IMR-90 (cell line): ENCODE results near the gene STKLD1. TPM values are rescaled to one million over a fixed set of nuclear protein-coding genes. Genes with fewer than 3 reads are reported as not detected.

Experiments used
- ATAC-seq: fragments of 200-7000 bp; cut with Tn5 transposase; 2 replicates; pipeline ENCODE4 v1.9.1; 2020; ENCODE audit warnings: low read depth, mild to moderate bottlenecking, moderate library complexity
- BruUV-seq: library from RNA; stranded (reverse); fragments of 400-500 nt; replicated peaks from 2 replicates; lab custom pipeline; 2021; lab: Mats Ljungman, UMichigan
- CTCF ChIA-PET: fragments of 300-600 bp; formaldehyde crosslinking; extraction: SDS; loops from one replicate; lab custom pipeline; 2021; ENCODE audit warnings: antibody characterized with exemption; lab: Yijun Ruan, JAX
- POLR2A ChIA-PET: fragments of 300-600 bp; sonication (Branson Sonifier 250); formaldehyde crosslinking; loops from one replicate; lab custom pipeline; 2022; ENCODE audit warnings: antibody characterized with exemption; ENCODE audit not compliant: unreplicated experiment; lab: Charles Lee
- DNase-seq: peaks from one replicate; pipeline ENCODE4 v3.0.0; 2013
- H2AFZ ChIP-seq: replicated peaks from 2 replicates; pipeline ENCODE3; 2013; ENCODE audit warnings: low read length, mild to moderate bottlenecking; ENCODE audit not compliant: poor library complexity
- H2AK5ac ChIP-seq: 2 replicates; pipeline ENCODE4 v1.6.1; 2013; ENCODE audit warnings: low read depth, low read length, inconsistent platforms
- H2AK9ac ChIP-seq: replicated peaks from 2 replicates; pipeline ENCODE3; 2013; ENCODE audit warnings: mild to moderate bottlenecking, low read depth, low read length, moderate library complexity; ENCODE audit not compliant: poor library complexity
- H2BK120ac ChIP-seq: 2 replicates; pipeline ENCODE4 v1.6.1; 2013; ENCODE audit warnings: low read depth, low read length, inconsistent platforms
- H2BK15ac ChIP-seq: 3 replicates; pipeline ENCODE4 v1.6.1; 2013; ENCODE audit warnings: low read depth, low read length, inconsistent platforms
- H2BK20ac ChIP-seq: 2 replicates; pipeline ENCODE4 v1.6.1; 2013; ENCODE audit warnings: low read depth, mild to moderate bottlenecking, inconsistent platforms, low read length, moderate library complexity
- H2BK5ac ChIP-seq: 2 replicates; pipeline ENCODE4 v1.6.1; 2013; ENCODE audit warnings: mild to moderate bottlenecking, low read depth, low read length, inconsistent platforms; ENCODE audit not compliant: poor library complexity, severe bottlenecking
- H3K14ac ChIP-seq: replicated peaks from 2 replicates; pipeline ENCODE4 v1.6.1; 2013; ENCODE audit warnings: low read depth, low read length, inconsistent platforms
- H3K18ac ChIP-seq: 2 replicates; pipeline ENCODE4 v1.6.1; 2013; ENCODE audit warnings: low read depth, low read length, control low read depth
- H3K23ac ChIP-seq: 2 replicates; pipeline ENCODE4 v1.6.1; 2013; ENCODE audit warnings: low read depth, low read length, inconsistent platforms
- H3K27ac ChIP-seq: 2 replicates; pipeline ENCODE4 v1.5.1; 2013; ENCODE audit warnings: mild to moderate bottlenecking, control low read depth, low read length; ENCODE audit not compliant: insufficient read depth
- H3K27me3 ChIP-seq: 2 replicates; pipeline ENCODE4 v1.6.1; 2013; ENCODE audit warnings: low read length; ENCODE audit not compliant: control insufficient read depth, insufficient read depth
- H3K36me3 ChIP-seq: 2 replicates; pipeline ENCODE4 v1.6.1; 2013; ENCODE audit warnings: low read length, mixed read lengths; ENCODE audit not compliant: control insufficient read depth, insufficient read depth
- H3K4ac ChIP-seq: 2 replicates; pipeline ENCODE4 v1.6.1; 2013; ENCODE audit warnings: low read depth, low read length, inconsistent platforms
- H3K4me1 ChIP-seq: 2 replicates; pipeline ENCODE4 v1.6.1; 2013; ENCODE audit warnings: low read length, mixed read lengths; ENCODE audit not compliant: control insufficient read depth, insufficient read depth
- H3K4me2 ChIP-seq: 2 replicates; pipeline ENCODE4 v1.6.1; 2013; ENCODE audit warnings: low read depth, mild to moderate bottlenecking, control low read depth, low read length, moderate library complexity
- H3K4me3 ChIP-seq: 2 replicates; pipeline ENCODE4 v1.5.1; 2013; ENCODE audit warnings: low read depth, mild to moderate bottlenecking, control low read depth, low read length, moderate library complexity; ENCODE audit not compliant: insufficient read depth
- H3K56ac ChIP-seq: 2 replicates; pipeline ENCODE4 v1.6.1; 2013; ENCODE audit warnings: low read length, inconsistent platforms; ENCODE audit not compliant: insufficient read depth; ENCODE audit errors: extremely low read depth
- H3K79me1 ChIP-seq, 2 experiments: 2 replicates each; pipeline ENCODE4 v1.6.1; 2013; ENCODE audit warnings: low read length in 2 of 2, inconsistent platforms in 1 of 2, low read depth in 1 of 2
- H3K9ac ChIP-seq: 2 replicates; pipeline ENCODE4 v1.6.1; 2013; ENCODE audit warnings: low read depth, low read length, control low read depth
- H3K9me1 ChIP-seq: 2 replicates; pipeline ENCODE4 v1.6.1; 2013; ENCODE audit warnings: low read length, inconsistent platforms; ENCODE audit not compliant: insufficient read depth
- H3K9me3 ChIP-seq: 2 replicates; pipeline ENCODE4 v1.6.1; 2013; ENCODE audit warnings: low read length; ENCODE audit not compliant: control insufficient read depth, insufficient read depth
- H4K20me1 ChIP-seq: 2 replicates; pipeline ENCODE4 v1.6.1; 2013; ENCODE audit warnings: low read length, inconsistent platforms; ENCODE audit not compliant: insufficient read depth
- H4K5ac ChIP-seq: 2 replicates; pipeline ENCODE4 v1.6.1; 2013; ENCODE audit warnings: mild to moderate bottlenecking, low read depth, low read length, control low read depth
- H4K8ac ChIP-seq, 2 experiments: 2 replicates each; pipeline ENCODE4 v1.6.1; 2013; ENCODE audit warnings: low read depth in 2 of 2, low read length in 2 of 2, control low read depth in 1 of 2, inconsistent platforms in 1 of 2
- H4K91ac ChIP-seq: 2 replicates; pipeline ENCODE4 v1.6.1; 2013; ENCODE audit warnings: low read depth, low read length, inconsistent platforms; ENCODE audit not compliant: insufficient read depth
- BHLHE40 ChIP-seq: fragments of 150-350 bp; IDR thresholded peaks from 2 replicates; pipeline ENCODE4 v1.6.1; 2016; ENCODE audit warnings: mild to moderate bottlenecking, low read depth, low read length
- CEBPB ChIP-seq: IDR thresholded peaks from 2 replicates; pipeline ENCODE4 v1.6.1; 2012; ENCODE audit warnings: low read depth, low read length, improper control_type of control experiment
- CHD1 ChIP-seq: IDR thresholded peaks from 2 replicates; pipeline ENCODE4 v1.6.1; 2012; ENCODE audit warnings: low read depth, low read length, improper control_type of control experiment
- CTCF ChIP-seq: conservative IDR thresholded peaks from 2 replicates; pipeline ENCODE4 v1.5.1; 2012; ENCODE audit warnings: mild to moderate bottlenecking, low read depth, low read length, improper control_type of control experiment
- FOS ChIP-seq: fragments of 150-350 bp; IDR thresholded peaks from 2 replicates; pipeline ENCODE4 v1.6.1; 2016; ENCODE audit warnings: low read depth, low read length
- MAFK ChIP-seq: IDR thresholded peaks from 2 replicates; pipeline ENCODE4 v1.6.1; 2012; ENCODE audit warnings: low read depth, low read length, improper control_type of control experiment
- MXI1 ChIP-seq: IDR thresholded peaks from 2 replicates; pipeline ENCODE4 v1.6.1; 2012; ENCODE audit warnings: low read depth, mild to moderate bottlenecking, low read length, moderate library complexity, borderline replicate concordance
- NFE2L2 ChIP-seq: fragments of 150-350 bp; IDR thresholded peaks from 2 replicates; pipeline ENCODE4 v1.6.1; 2016; ENCODE audit warnings: low read depth, mild to moderate bottlenecking, low read length
- RFX5 ChIP-seq: IDR thresholded peaks from 2 replicates; pipeline ENCODE4 v1.8.0; 2012; ENCODE audit warnings: low read depth, mild to moderate bottlenecking, low read length, moderate library complexity
- USF2 ChIP-seq: fragments of 150-350 bp; IDR thresholded peaks from 2 replicates; pipeline ENCODE4 v1.6.1; 2017; ENCODE audit warnings: mild to moderate bottlenecking, antibody characterized with exemption, low read length, low read depth
- WGBS, 2 experiments: methylation state at CpG; one replicate each; pipeline versions ENCODE4 v1.1.5 to v1.1.7; 2013; ENCODE audit warnings: missing lambda C conversion rate in 2 of 2; ENCODE audit not compliant: insufficient read length in 1 of 2; ENCODE audit errors: extremely low coverage in 2 of 2; 5-methylcytosine and 5-hydroxymethylcytosine counted together
- dilution Hi-C: fragments of 300-500 bp; cut with HindIII; formaldehyde crosslinking; loops from one replicate; pipeline ENCODE4 v1.14.3; 2018; ENCODE audit warnings: low sequenced_read_pairs; ENCODE audit not compliant: unreplicated experiment
- in situ Hi-C: fragments of 300-500 bp; cut with MboI; formaldehyde crosslinking; loops from 3 replicates; pipeline ENCODE4 v1.14.3; 2019; ENCODE audit warnings: low sequenced_read_pairs, inconsistent platforms, mixed read lengths
- intact Hi-C: fragments of 100-400 bp; cut with micrococcal nuclease; formaldehyde crosslinking; loops from 2 replicates; pipeline ENCODE4 v1.10.0; 2022
- polyA plus RNA-seq, 3 experiments: library from polyadenylated mRNA; depleted of rRNA; stranded (reverse); fragments of >200 nt; gene quantifications; 2 replicates each; pipeline ENCODE4 v1.2.3, GENCODE V29; 2012; ENCODE audit warnings: low replicate concordance in 1 of 3
- total RNA-seq: library from RNA; depleted of rRNA; stranded (reverse); fragments of >200 nt; gene quantifications from 2 replicates; pipeline ENCODE4 v1.2.3, GENCODE V29; 2012

The STKLD1 gene
- total and polyA plus RNA-seq, 2 of the 4 experiments (the other 2 are of a cell fraction) = 0.54 to 0.65 TPM

- H2AFZ ChIP-seq = no peak overlapping the region
- no peak overlapping the region for H3K56ac ChIP-seq
- no peaks in the 10 kb centered on the region for H3K4me1 ChIP-seq
- no peak overlapping the region for H3K18ac ChIP-seq
- CTCF ChIA-PET = no interaction called here
- DNase-seq = no peak
- no peak overlapping the region for H3K14ac ChIP-seq
- H4K91ac ChIP-seq = no peak overlapping the region
- WGBS, 2 experiments = 98% methylated on average over 9 of the region's 20 CpGs; no CpG with 5 or more reads in 1 of the 2 experiments
- intact Hi-C loops = no loop called here
- no peak overlapping the region for H4K8ac ChIP-seq
- H3K4me2 ChIP-seq = no peak overlapping the region
- H4K5ac ChIP-seq = no peak overlapping the region
- no peak overlapping the region for H2BK5ac ChIP-seq
- H3K4ac ChIP-seq = no peak overlapping the region
- TF ChIP-seq FOS = no peak
- no peak for TF ChIP-seq CHD1
- TF ChIP-seq CEBPB = no peak
- no peak for TF ChIP-seq BHLHE40
- TF ChIP-seq NFE2L2 = no peak
- no peak for TF ChIP-seq RFX5
- no peak for TF ChIP-seq CTCF
- TF ChIP-seq MAFK = no peak
- TF ChIP-seq MXI1 = no peak
- no peak for TF ChIP-seq USF2
- dilution Hi-C loops = no loop called here
- H3K4me3 ChIP-seq = no peak overlapping the region
- H2AK9ac ChIP-seq = no peak overlapping the region
- POLR2A ChIA-PET = no interaction called here
- H3K36me3 ChIP-seq = peaks cover 35% of the 10 kb centered on the region
- no peak overlapping the region for H3K23ac ChIP-seq
- no peak overlapping the region for H2BK15ac ChIP-seq
- no peak for ATAC-seq
- H3K79me1 ChIP-seq = peaks cover 17 to 34% of the 10 kb centered on the region in 2 experiments; a peak in 3 of 4 replicates
- H2AK5ac ChIP-seq = no peak overlapping the region
- in situ Hi-C loops = no loop called here
- peaks cover 10% of the 10 kb centered on the region; the same call in 1 of the 2 replicates for H3K9me1 ChIP-seq
- no peak overlapping the region for H3K27ac ChIP-seq
- no TSS peak for BruUV-seq
- H2BK20ac ChIP-seq = no peak overlapping the region
- H4K20me1 ChIP-seq = no peaks in the 10 kb centered on the region; the same call in 1 of the 2 replicates
- no peaks in the 10 kb centered on the region for H3K27me3 ChIP-seq
- no peak overlapping the region for H3K9ac ChIP-seq
- H3K9me3 ChIP-seq = no peaks in the 10 kb centered on the region
- no peak overlapping the region for H2BK120ac ChIP-seq
Measured at GRCh38 chr9:133332381-133332730, 43.8 kb upstream of the STKLD1 start.
